WTC11 (cell line): ENCODE results near the gene KCNB1. TPM values are rescaled to one million over a fixed set of nuclear protein-coding genes. Genes with fewer than 3 reads are reported as not detected.

Experiments used
- ATAC-seq: fragments of 200-7000 bp; cut with Tn5 transposase; 2 replicates; pipeline ENCODE4 v1.10.0; 2021; ENCODE audit warnings: mild to moderate bottlenecking, moderate library complexity
- CTCF ChIA-PET: fragments of 300-600 bp; sonication (Branson Sonifier 250); formaldehyde crosslinking; loops from one replicate; lab custom pipeline; 2021; ENCODE audit warnings: antibody characterized with exemption; lab: Charles Lee
- POLR2A ChIA-PET: fragments of 350-600 bp; sonication (Branson Sonifier 250); formaldehyde crosslinking; loops from one replicate; lab custom pipeline; 2021; ENCODE audit warnings: antibody characterized with exemption; lab: Charles Lee
- DNase-seq: peaks from one replicate; pipeline ENCODE4 v3.0.0; 2021; ENCODE audit warnings: low spot score
- H3K27ac Mint-ChIP-seq: 2 replicates; pipeline ENCODE4 v1.8.0; 2021; ENCODE audit warnings: mixed read lengths
- H3K27me3 Mint-ChIP-seq: 2 replicates; pipeline ENCODE4 v1.8.0; 2021; ENCODE audit warnings: low read depth, mild to moderate bottlenecking, moderate library complexity, mixed read lengths
- H3K36me3 Mint-ChIP-seq: 2 replicates; pipeline ENCODE4 v1.8.0; 2021; ENCODE audit warnings: mixed read lengths
- H3K4me1 Mint-ChIP-seq: 2 replicates; pipeline ENCODE4 v1.8.0; 2022; ENCODE audit warnings: mixed read lengths
- H3K4me3 Mint-ChIP-seq: 2 replicates; pipeline ENCODE4 v1.8.0; 2021; ENCODE audit warnings: mild to moderate bottlenecking, moderate library complexity, mixed read lengths
- H3K9me3 Mint-ChIP-seq: 2 replicates; pipeline ENCODE4 v1.8.0; 2021; ENCODE audit warnings: mixed read lengths
- ATF1 ChIP-seq: sonication (generic); formaldehyde crosslinking; IDR thresholded peaks from 2 replicates; pipeline ENCODE4 v1.8.1; 2023; ENCODE audit warnings: mild to moderate bottlenecking, moderate library complexity, missing genetic modification reagents
- CREB1 ChIP-seq: sonication (generic); formaldehyde crosslinking; IDR thresholded peaks from 2 replicates; pipeline ENCODE4 v1.8.0; 2023; ENCODE audit warnings: mild to moderate bottlenecking, missing genetic modification reagents
- CREM ChIP-seq: sonication (generic); formaldehyde crosslinking; IDR thresholded peaks from 2 replicates; pipeline ENCODE4 v1.8.1; 2022; ENCODE audit warnings: mild to moderate bottlenecking, missing genetic modification reagents, moderate library complexity
- ESRRA ChIP-seq: sonication (generic); formaldehyde crosslinking; IDR thresholded peaks from 2 replicates; pipeline ENCODE4 v1.8.1; 2022; ENCODE audit warnings: mild to moderate bottlenecking, missing genetic modification reagents, borderline replicate concordance
- GTF2I ChIP-seq: fragments of 250-450 bp; sonication (Bioruptor Pico); conservative IDR thresholded peaks from 2 replicates; pipeline ENCODE4 v1.4.0; 2021; ENCODE audit warnings: mild to moderate bottlenecking
- IRF2 ChIP-seq: sonication (generic); formaldehyde crosslinking; IDR thresholded peaks from 2 replicates; pipeline ENCODE4 v1.8.0; 2022; ENCODE audit warnings: low read depth, missing genetic modification reagents, borderline replicate concordance
- JAZF1 ChIP-seq: fragments of 250-450 bp; sonication (Bioruptor Pico); IDR thresholded peaks from 2 replicates; pipeline ENCODE4 v1.9.0; 2021; ENCODE audit warnings: moderate library complexity, mild to moderate bottlenecking, inconsistent platforms
- MXD4 ChIP-seq: fragments of 250-450 bp; sonication (Bioruptor Pico); IDR thresholded peaks from 2 replicates; pipeline ENCODE4 v1.8.0; 2021; ENCODE audit warnings: mild to moderate bottlenecking, moderate library complexity, borderline replicate concordance
- RELA ChIP-seq: sonication (generic); formaldehyde crosslinking; IDR thresholded peaks from 2 replicates; pipeline ENCODE4 v1.8.1; 2022; ENCODE audit warnings: missing genetic modification reagents, mild to moderate bottlenecking, borderline replicate concordance
- RORB ChIP-seq: fragments of 250-450 bp; sonication (Bioruptor Pico); IDR thresholded peaks from 2 replicates; pipeline ENCODE4 v1.9.0; 2021; ENCODE audit warnings: mild to moderate bottlenecking
- SMAD3 ChIP-seq: sonication (generic); formaldehyde crosslinking; IDR thresholded peaks from 2 replicates; pipeline ENCODE4 v1.8.0; 2022; ENCODE audit warnings: missing genetic modification reagents, mild to moderate bottlenecking, borderline replicate concordance
- ZBTB43 ChIP-seq: sonication (generic); formaldehyde crosslinking; IDR thresholded peaks from 2 replicates; pipeline ENCODE4 v1.8.1; 2023; ENCODE audit warnings: mild to moderate bottlenecking, missing genetic modification reagents
- ZNF317 ChIP-seq: sonication (generic); formaldehyde crosslinking; IDR thresholded peaks from 2 replicates; pipeline ENCODE4 v1.8.1; 2023; ENCODE audit warnings: low read depth, mild to moderate bottlenecking, moderate library complexity, missing genetic modification reagents, borderline replicate concordance
- ZNF425 ChIP-seq: fragments of 250-450 bp; sonication (Bioruptor Pico); conservative IDR thresholded peaks from 2 replicates; pipeline ENCODE4 v1.9.0; 2021; ENCODE audit warnings: mild to moderate bottlenecking
- ZNF671 ChIP-seq: fragments of 250-450 bp; sonication (Bioruptor Pico); IDR thresholded peaks from 2 replicates; pipeline ENCODE4 v1.8.0; 2021; ENCODE audit warnings: mild to moderate bottlenecking
- total RNA-seq: library from RNA; stranded (reverse); gene quantifications from 3 replicates; pipeline ENCODE4 v1.2.3, GENCODE V29; 2021
- TF ChIP-seq, protein P1 (sequence below): sonication (generic); formaldehyde crosslinking; IDR thresholded peaks from 2 replicates; pipeline ENCODE4 v1.8.1; 2022; ENCODE audit warnings: mild to moderate bottlenecking, moderate library complexity, missing genetic modification reagents
- TF ChIP-seq, protein P2 (sequence below): fragments of 250-450 bp; sonication (Bioruptor Pico); IDR thresholded peaks from 2 replicates; pipeline ENCODE4 v1.9.0; 2021; ENCODE audit warnings: mild to moderate bottlenecking
- TF ChIP-seq, protein P3 (sequence below): sonication (generic); formaldehyde crosslinking; IDR thresholded peaks from 2 replicates; pipeline ENCODE4 v1.8.1; 2022; ENCODE audit warnings: missing genetic modification reagents, borderline replicate concordance
- TF ChIP-seq, protein P4 (sequence below): sonication (generic); formaldehyde crosslinking; IDR thresholded peaks from 2 replicates; pipeline ENCODE4 v1.8.0; 2022; ENCODE audit warnings: mild to moderate bottlenecking, missing genetic modification reagents

The KCNB1 gene
- total RNA-seq, 1 experiment from 2014 or later: 1.1 TPM

DNA sequence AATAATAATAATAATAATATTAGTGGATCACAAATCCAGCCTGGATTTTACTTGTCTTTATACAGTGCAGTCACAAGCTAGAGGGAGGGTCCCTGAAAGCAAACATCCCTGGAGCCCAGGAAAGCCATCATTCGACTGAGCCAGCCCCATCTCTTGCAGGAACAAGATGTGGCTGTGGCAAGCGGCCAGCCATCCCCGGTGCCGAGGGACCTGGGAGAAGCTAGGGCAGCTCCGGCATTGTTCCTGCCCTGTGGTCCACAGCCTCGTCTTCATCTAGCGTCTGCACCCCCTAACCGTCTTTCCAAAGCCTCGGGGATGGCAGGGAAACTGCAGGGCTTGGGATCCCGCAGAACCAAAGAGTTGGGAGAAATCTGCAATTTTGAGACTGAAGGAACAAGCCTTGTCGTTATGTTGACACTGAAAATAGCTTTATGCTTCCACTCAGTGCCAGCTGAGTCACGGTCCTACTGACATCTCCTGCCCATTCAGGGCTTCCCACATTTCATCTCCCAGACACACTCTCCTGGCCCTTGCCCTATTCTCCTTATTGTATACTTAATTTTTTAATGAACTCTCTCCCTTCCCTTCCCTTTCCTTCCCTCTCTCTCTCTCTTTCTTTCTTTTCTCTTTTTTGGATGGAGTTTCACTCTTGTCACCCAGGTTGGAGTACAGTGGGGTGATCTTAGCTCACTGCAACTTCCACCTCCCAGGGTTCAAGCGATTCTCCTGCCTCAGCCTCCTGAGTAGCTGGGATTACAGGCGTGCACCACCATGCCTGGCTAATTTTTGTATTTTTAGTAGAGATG, 142.1 kb downstream of the KCNB1 start:
- Mint-ChIP-seq H3K4me3 (no peak overlapping the region), H3K36me3 (no peaks in the 10 kb centered on the region), H3K9me3 (no peaks in the 10 kb centered on the region), H3K27me3 (no peaks in the 10 kb centered on the region), H3K27ac (no peak overlapping the region), H3K4me1 (no peaks in the 10 kb centered on the region)
- TF ChIP-seq RORB (CRISPR knock-in tag): no peak
- TF ChIP-seq CREB1: no peak
- POLR2A ChIA-PET: no interaction called here
- ATAC-seq (no peak), DNase-seq (no peak)
- CTCF ChIA-PET: interaction anchor here (1.0 to 1.5 kb wide), 3 partner anchors 20 to 201 kb away, joined by 3 to 9 read pairs (median 9); no protein-coding TSS in a partner anchor

- Mint-ChIP-seq H3K36me3 (no peaks in the 10 kb centered on the region), H3K4me1 (no peaks in the 10 kb centered on the region), H3K27me3 (no peaks in the 10 kb centered on the region), H3K9me3 (no peaks in the 10 kb centered on the region), H3K4me3 (no peak overlapping the region), H3K27ac (no peak overlapping the region)
- DNase-seq (no peak), ATAC-seq (no peak)
- CTCF ChIA-PET: interaction anchor here (0.8 to 1.1 kb wide), 2 partner anchors 16 to 202 kb away, joined by 3 read pairs; no protein-coding TSS in a partner anchor
- TF ChIP-seq, protein P1, sequence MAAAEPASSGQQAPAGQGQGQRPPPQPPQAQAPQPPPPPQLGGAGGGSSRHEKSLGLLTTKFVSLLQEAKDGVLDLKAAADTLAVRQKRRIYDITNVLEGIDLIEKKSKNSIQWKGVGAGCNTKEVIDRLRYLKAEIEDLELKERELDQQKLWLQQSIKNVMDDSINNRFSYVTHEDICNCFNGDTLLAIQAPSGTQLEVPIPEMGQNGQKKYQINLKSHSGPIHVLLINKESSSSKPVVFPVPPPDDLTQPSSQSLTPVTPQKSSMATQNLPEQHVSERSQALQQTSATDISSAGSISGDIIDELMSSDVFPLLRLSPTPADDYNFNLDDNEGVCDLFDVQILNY (CRISPR knock-in tag): no peak
- no peak for TF ChIP-seq RORB (CRISPR knock-in tag)
- no peak for TF ChIP-seq JAZF1 (CRISPR knock-in tag)
- no peak for TF ChIP-seq ZNF671 (CRISPR knock-in tag)
- no peak for TF ChIP-seq ESRRA
- no peak for TF ChIP-seq GTF2I (CRISPR knock-in tag)
- no peak for TF ChIP-seq ZBTB43 (CRISPR knock-in tag)
- TF ChIP-seq, protein P2, sequence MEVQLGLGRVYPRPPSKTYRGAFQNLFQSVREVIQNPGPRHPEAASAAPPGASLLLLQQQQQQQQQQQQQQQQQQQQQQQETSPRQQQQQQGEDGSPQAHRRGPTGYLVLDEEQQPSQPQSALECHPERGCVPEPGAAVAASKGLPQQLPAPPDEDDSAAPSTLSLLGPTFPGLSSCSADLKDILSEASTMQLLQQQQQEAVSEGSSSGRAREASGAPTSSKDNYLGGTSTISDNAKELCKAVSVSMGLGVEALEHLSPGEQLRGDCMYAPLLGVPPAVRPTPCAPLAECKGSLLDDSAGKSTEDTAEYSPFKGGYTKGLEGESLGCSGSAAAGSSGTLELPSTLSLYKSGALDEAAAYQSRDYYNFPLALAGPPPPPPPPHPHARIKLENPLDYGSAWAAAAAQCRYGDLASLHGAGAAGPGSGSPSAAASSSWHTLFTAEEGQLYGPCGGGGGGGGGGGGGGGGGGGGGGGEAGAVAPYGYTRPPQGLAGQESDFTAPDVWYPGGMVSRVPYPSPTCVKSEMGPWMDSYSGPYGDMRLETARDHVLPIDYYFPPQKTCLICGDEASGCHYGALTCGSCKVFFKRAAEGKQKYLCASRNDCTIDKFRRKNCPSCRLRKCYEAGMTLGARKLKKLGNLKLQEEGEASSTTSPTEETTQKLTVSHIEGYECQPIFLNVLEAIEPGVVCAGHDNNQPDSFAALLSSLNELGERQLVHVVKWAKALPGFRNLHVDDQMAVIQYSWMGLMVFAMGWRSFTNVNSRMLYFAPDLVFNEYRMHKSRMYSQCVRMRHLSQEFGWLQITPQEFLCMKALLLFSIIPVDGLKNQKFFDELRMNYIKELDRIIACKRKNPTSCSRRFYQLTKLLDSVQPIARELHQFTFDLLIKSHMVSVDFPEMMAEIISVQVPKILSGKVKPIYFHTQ (CRISPR knock-in tag): no peak
- TF ChIP-seq MXD4: no peak
- TF ChIP-seq, protein P3, sequence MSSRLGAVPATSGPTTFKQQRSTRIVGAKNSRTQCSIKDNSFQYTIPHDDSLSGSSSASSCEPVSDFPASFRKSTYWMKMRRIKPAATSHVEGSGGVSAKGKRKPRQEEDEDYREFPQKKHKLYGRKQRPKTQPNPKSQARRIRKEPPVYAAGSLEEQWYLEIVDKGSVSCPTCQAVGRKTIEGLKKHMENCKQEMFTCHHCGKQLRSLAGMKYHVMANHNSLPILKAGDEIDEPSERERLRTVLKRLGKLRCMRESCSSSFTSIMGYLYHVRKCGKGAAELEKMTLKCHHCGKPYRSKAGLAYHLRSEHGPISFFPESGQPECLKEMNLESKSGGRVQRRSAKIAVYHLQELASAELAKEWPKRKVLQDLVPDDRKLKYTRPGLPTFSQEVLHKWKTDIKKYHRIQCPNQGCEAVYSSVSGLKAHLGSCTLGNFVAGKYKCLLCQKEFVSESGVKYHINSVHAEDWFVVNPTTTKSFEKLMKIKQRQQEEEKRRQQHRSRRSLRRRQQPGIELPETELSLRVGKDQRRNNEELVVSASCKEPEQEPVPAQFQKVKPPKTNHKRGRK: no peak
- no peak for TF ChIP-seq ATF1
- no peak for TF ChIP-seq RELA
- TF ChIP-seq, protein P4, sequence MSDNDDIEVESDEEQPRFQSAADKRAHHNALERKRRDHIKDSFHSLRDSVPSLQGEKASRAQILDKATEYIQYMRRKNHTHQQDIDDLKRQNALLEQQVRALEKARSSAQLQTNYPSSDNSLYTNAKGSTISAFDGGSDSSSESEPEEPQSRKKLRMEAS: no peak
- TF ChIP-seq CREM (CRISPR knock-in tag): no peak
- TF ChIP-seq SMAD3 (CRISPR knock-in tag): no peak
- TF ChIP-seq IRF2: no peak
- no peak for TF ChIP-seq ZNF425 (CRISPR knock-in tag)
- no peak for TF ChIP-seq ZNF317 (CRISPR knock-in tag)
- POLR2A ChIA-PET: no interaction called here
Measured at GRCh38 chr20:49339123-49339522, 143.3 kb downstream of the KCNB1 start.
